DOHH2 (cell line): ENCODE results near the gene CCL5.

Experiments
- H3F3A ChIP-seq: fragments of 200-600 bp; sonication (generic), shearing (Covaris generic); 2 replicates; pipeline ENCODE4 v1.6.0; 2016; ENCODE audit warnings: antibody characterized with exemption, mild to moderate bottlenecking; ENCODE audit not compliant: control insufficient read depth, insufficient read depth
- H3K27ac ChIP-seq: fragments of 200-600 bp; sonication (generic); 2 replicates; pipeline ENCODE4 v1.5.1; 2014; ENCODE audit warnings: low read depth, mild to moderate bottlenecking, low read length, moderate library complexity
- H3K27me3 ChIP-seq: fragments of 200-600 bp; sonication (generic); 2 replicates; pipeline ENCODE4 v1.6.1; 2014; ENCODE audit warnings: mild to moderate bottlenecking, low read length, mixed read lengths; ENCODE audit not compliant: control insufficient read depth
- H3K36me3 ChIP-seq: fragments of 200-600 bp; sonication (generic); 2 replicates; pipeline ENCODE4 v1.6.1; 2014; ENCODE audit warnings: mild to moderate bottlenecking, low read length, moderate library complexity, mixed read lengths; ENCODE audit not compliant: control insufficient read depth
- H3K4me1 ChIP-seq: fragments of 200-600 bp; sonication (generic); 2 replicates; pipeline ENCODE4 v1.6.1; 2014; ENCODE audit warnings: mild to moderate bottlenecking, low read length, mixed read lengths; ENCODE audit not compliant: control insufficient read depth
- H3K4me2 ChIP-seq: fragments of 200-600 bp; sonication (generic); 2 replicates; pipeline ENCODE4 v1.6.0; 2014; ENCODE audit warnings: mild to moderate bottlenecking, low read length, moderate library complexity
- H3K4me3 ChIP-seq: fragments of 200-600 bp; sonication (generic); 2 replicates; pipeline ENCODE4 v1.5.1; 2014; ENCODE audit warnings: mild to moderate bottlenecking, low read length, mixed read lengths
- H3K79me2 ChIP-seq: fragments of 200-600 bp; sonication (generic); 2 replicates; pipeline ENCODE4 v1.6.1; 2014; ENCODE audit warnings: mild to moderate bottlenecking, low read length, mixed read lengths; ENCODE audit not compliant: control insufficient read depth
- H3K9me2 ChIP-seq: fragments of 200-600 bp; sonication (generic); replicated peaks from 2 replicates; pipeline ENCODE4 v1.6.1; 2014; ENCODE audit warnings: mild to moderate bottlenecking, low read length, mixed read lengths; ENCODE audit not compliant: control insufficient read depth
- H3K9me3 ChIP-seq: fragments of 200-600 bp; sonication (generic); 2 replicates; pipeline ENCODE4 v1.6.1; 2014; ENCODE audit warnings: antibody characterized with exemption, low read length, mixed read lengths; ENCODE audit not compliant: control insufficient read depth, insufficient read depth
- H4K20me1 ChIP-seq: fragments of 200-600 bp; sonication (generic); 2 replicates; pipeline ENCODE4 v1.6.0; 2014; ENCODE audit warnings: low read depth, mild to moderate bottlenecking, antibody characterized with exemption, low read length, moderate library complexity; ENCODE audit not compliant: control insufficient read depth, insufficient read depth
- CTCF ChIP-seq: fragments of 200-600 bp; sonication (generic); IDR thresholded peaks from one replicate; pipeline ENCODE4 v1.5.1; 2014; ENCODE audit warnings: antibody characterized with exemption, mild to moderate bottlenecking, low read depth, low read length; ENCODE audit not compliant: poor library complexity, severe bottlenecking
- EZH2phosphoT487 ChIP-seq: fragments of 200-600 bp; sonication (generic); IDR thresholded peaks from 2 replicates; pipeline ENCODE4 v1.6.1; 2017; ENCODE audit warnings: borderline replicate concordance, mild to moderate bottlenecking, antibody characterized with exemption, low read length, moderate library complexity, mixed read lengths

CCL5 gene

GRCh38 chr17:35920229-35920628 is 40.1 kb upstream of the CCL5 start:
- peaks cover 4% of the 10 kb centered on the region for H3K4me1 ChIP-seq
- TF ChIP-seq EZH2phosphoT487 (no peak), CTCF (no peak)
- no peaks in the 10 kb centered on the region for H3F3A ChIP-seq
- no peaks in the 10 kb centered on the region for H3K27me3 ChIP-seq
- H3K4me2 ChIP-seq = no peak overlapping the region
- no peaks in the 10 kb centered on the region for H3K79me2 ChIP-seq
- H3K36me3 ChIP-seq = peaks cover 5% of the 10 kb centered on the region
- H4K20me1 ChIP-seq = no peaks in the 10 kb centered on the region
- no peak overlapping the region for H3K27ac ChIP-seq
- H3K9me3 ChIP-seq = no peaks in the 10 kb centered on the region
- H3K4me3 ChIP-seq = no peak overlapping the region
- H3K9me2 ChIP-seq = no peaks in the 10 kb centered on the region

GRCh38 chr17:35918665-35919064 is 38.5 kb upstream of the CCL5 start:
- Histone ChIP-seq H4K20me1 (no peaks in the 10 kb centered on the region), H3K9me3 (no peaks in the 10 kb centered on the region), H3F3A (no peaks in the 10 kb centered on the region), H3K36me3 (peaks cover 5% of the 10 kb centered on the region), H3K9me2 (no peaks in the 10 kb centered on the region), H3K79me2 (no peaks in the 10 kb centered on the region), H3K27me3 (no peaks in the 10 kb centered on the region), H3K4me2 (no peak overlapping the region), H3K4me1 (no peaks in the 10 kb centered on the region), H3K27ac (no peak overlapping the region), H3K4me3 (no peak overlapping the region)
- TF ChIP-seq EZH2phosphoT487 = no peak
- TF ChIP-seq CTCF = no peak

- Histone ChIP-seq H3K9me3 (no peaks in the 10 kb centered on the region), H4K20me1 (no peaks in the 10 kb centered on the region), H3K4me1 (no peaks in the 10 kb centered on the region), H3K79me2 (no peaks in the 10 kb centered on the region), H3K27ac (no peak overlapping the region), H3K4me3 (no peak overlapping the region), H3K27me3 (no peaks in the 10 kb centered on the region), H3K9me2 (no peaks in the 10 kb centered on the region), H3K4me2 (no peak overlapping the region), H3K36me3 (peaks cover 2% of the 10 kb centered on the region), H3F3A (no peaks in the 10 kb centered on the region)
- TF ChIP-seq EZH2phosphoT487 (no peak), CTCF (no peak)
Observed at GRCh38 chr17:35917519-35918213, 37.5 kb upstream of the CCL5 start.
